Measurements from ENCODE around the gene XYLT2.

The XYLT2 gene

GRCh38 chr17:50350733-50351132 is 4.8 kb downstream of the XYLT2 start:
- Histone ChIP-seq H3K4me1 (ENCODE audit: insufficient read depth, low read length, poor library complexity, severe bottlenecking) (peaks cover 26% of the 10 kb centered on the region), H3K4me3 (ENCODE audit: low read length, poor library complexity, severe bottlenecking) (no peak overlapping the region), H3K79me2 (ENCODE audit: insufficient read depth, low read length) (peaks cover 27% of the 10 kb centered on the region), H3K9ac (ENCODE audit: low read depth, low read length, poor library complexity, severe bottlenecking) (no peak overlapping the region), H3F3A (ENCODE audit: low read depth) (no peaks in the 10 kb centered on the region), H3K9me2 (replicated peaks; ENCODE audit: low read depth, low read length) (no peaks in the 10 kb centered on the region), H3K9me3 (ENCODE audit: insufficient read depth, low read depth, low read length) (no peaks in the 10 kb centered on the region), H3K27me3 (ENCODE audit: insufficient read depth, low read length, poor library complexity, severe bottlenecking) (no peaks in the 10 kb centered on the region), H3K4me2 (ENCODE audit: low read depth, low read length, poor library complexity, severe bottlenecking) (no peak overlapping the region), H4K20me1 (ENCODE audit: insufficient read depth, low read length, poor library complexity, severe bottlenecking) (no peaks in the 10 kb centered on the region), H2AFZ (ENCODE audit: low read length) (no peak overlapping the region), H3K36me3 (ENCODE audit: insufficient read depth, low read length) (peaks cover 12% of the 10 kb centered on the region; the same call in 1 of the 2 replicates)
- TF ChIP-seq EZH2phosphoT487 (IDR thresholded peaks at IDR 0.05; ENCODE audit: borderline replicate concordance) (no peak), CTCF (conservative IDR thresholded peaks at IDR 0.05; ENCODE audit: low read length) (no peak)

- no peak for TF ChIP-seq CTCF (conservative IDR thresholded peaks at IDR 0.05; ENCODE audit: low read length)
- TF ChIP-seq EZH2phosphoT487 (IDR thresholded peaks at IDR 0.05; ENCODE audit: borderline replicate concordance) = no peak
- Histone ChIP-seq H3K4me1 (ENCODE audit: insufficient read depth, low read length, poor library complexity, severe bottlenecking) (peaks cover 19% of the 10 kb centered on the region), H3K79me2 (ENCODE audit: insufficient read depth, low read length) (peaks cover 17% of the 10 kb centered on the region), H4K20me1 (ENCODE audit: insufficient read depth, low read length, poor library complexity, severe bottlenecking) (no peaks in the 10 kb centered on the region), H3K36me3 (ENCODE audit: insufficient read depth, low read length) (peaks cover 27% of the 10 kb centered on the region; the same call in 1 of the 2 replicates), H3K9me2 (replicated peaks; ENCODE audit: low read depth, low read length) (no peaks in the 10 kb centered on the region), H3F3A (ENCODE audit: low read depth) (no peaks in the 10 kb centered on the region), H3K4me3 (ENCODE audit: low read length, poor library complexity, severe bottlenecking) (no peak overlapping the region), H3K9ac (ENCODE audit: low read depth, low read length, poor library complexity, severe bottlenecking) (no peak overlapping the region), H3K9me3 (ENCODE audit: insufficient read depth, low read depth, low read length) (no peaks in the 10 kb centered on the region), H3K27me3 (ENCODE audit: insufficient read depth, low read length, poor library complexity, severe bottlenecking) (no peaks in the 10 kb centered on the region), H3K4me2 (ENCODE audit: low read depth, low read length, poor library complexity, severe bottlenecking) (no peak overlapping the region), H2AFZ (ENCODE audit: low read length) (no peak overlapping the region)
Measured at GRCh38 chr17:50352072-50352692, 6.3 kb downstream of the XYLT2 start.

GRCh38 chr17:50352693-50353599 is 7.0 kb downstream of the XYLT2 start:
- H4K20me1 ChIP-seq (ENCODE audit: insufficient read depth, low read length, poor library complexity, severe bottlenecking) = no peaks in the 10 kb centered on the region
- peaks cover 11% of the 10 kb centered on the region for H3K4me1 ChIP-seq (ENCODE audit: insufficient read depth, low read length, poor library complexity, severe bottlenecking)
- H2AFZ ChIP-seq (ENCODE audit: low read length) = no peak overlapping the region
- peaks cover 31% of the 10 kb centered on the region; the same call in 1 of the 2 replicates for H3K36me3 ChIP-seq (ENCODE audit: insufficient read depth, low read length)
- no peak overlapping the region for H3K4me2 ChIP-seq (ENCODE audit: low read depth, low read length, poor library complexity, severe bottlenecking)
- H3K9me3 ChIP-seq (ENCODE audit: insufficient read depth, low read depth, low read length) = no peaks in the 10 kb centered on the region
- no peak overlapping the region for H3K4me3 ChIP-seq (ENCODE audit: low read length, poor library complexity, severe bottlenecking)
- H3K9me2 ChIP-seq (replicated peaks; ENCODE audit: low read depth, low read length) = no peaks in the 10 kb centered on the region
- H3K9ac ChIP-seq (ENCODE audit: low read depth, low read length, poor library complexity, severe bottlenecking) = no peak overlapping the region
- H3K79me2 ChIP-seq (ENCODE audit: insufficient read depth, low read length) = peaks cover 11% of the 10 kb centered on the region; the same call in 1 of the 2 replicates
- H3F3A ChIP-seq (ENCODE audit: low read depth) = no peaks in the 10 kb centered on the region
- H3K27me3 ChIP-seq (ENCODE audit: insufficient read depth, low read length, poor library complexity, severe bottlenecking) = no peaks in the 10 kb centered on the region
- no peak for TF ChIP-seq EZH2phosphoT487 (IDR thresholded peaks at IDR 0.05; ENCODE audit: borderline replicate concordance)
- TF ChIP-seq CTCF (conservative IDR thresholded peaks at IDR 0.05; ENCODE audit: low read length) = no peak; the same call in 1 of the 2 replicates

All from Loucy (cell line).